ENCODE results near the gene FAM151A. TPM values are rescaled to one million over a fixed set of nuclear protein-coding genes. Genes with fewer than 3 reads are reported as not detected.

The FAM151A gene
- total and polyA plus RNA-seq, 2 experiments from 2014 or later: 0.10 TPM; not detected in 1

- Histone ChIP-seq H3K27ac (ENCODE audit: low read depth) (no peak overlapping the region), H3F3A (replicated peaks; ENCODE audit: low read depth) (no peaks in the 10 kb centered on the region), H3K27me3 (ENCODE audit: insufficient read depth) (no peaks in the 10 kb centered on the region), H3K79me2 (replicated peaks; ENCODE audit: insufficient read depth) (no peaks in the 10 kb centered on the region), H3K4me2 (no peak overlapping the region), H3K4me1 (ENCODE audit: insufficient read depth) (no peaks in the 10 kb centered on the region), H2AFZ (no peak overlapping the region), H3K4me3 (no peak overlapping the region), H3K36me3 (ENCODE audit: insufficient read depth) (no peaks in the 10 kb centered on the region), H4K20me1 (replicated peaks; ENCODE audit: insufficient read depth) (no peaks in the 10 kb centered on the region), H3K9me2 (ENCODE audit: insufficient read depth) (no peaks in the 10 kb centered on the region)
- peaks cover 5% of the 10 kb centered on the region for H3K27me3 Mint-ChIP-seq (ENCODE audit: insufficient read depth, low read depth, poor library complexity)
- H3K27ac Mint-ChIP-seq: no peak overlapping the region
- H3K4me3 Mint-ChIP-seq: no peak overlapping the region
- TF ChIP-seq EZH2 (IDR thresholded peaks at IDR 0.05; ENCODE audit: low read depth, unreplicated experiment) (no peak), EZH2phosphoT487 (IDR thresholded peaks at IDR 0.05; ENCODE audit: unreplicated experiment) (no peak), JUNB (IDR thresholded peaks at IDR 0.05; ENCODE audit: unreplicated experiment) (no peak), STAT1 (IDR thresholded peaks at IDR 0.05; ENCODE audit: unreplicated experiment) (no peak), ZNF114 (CRISPR knock-in tag; IDR thresholded peaks at IDR 0.05) (no peak), REST (IDR thresholded peaks at IDR 0.05; ENCODE audit: unreplicated experiment) (no peak), ETS1 (IDR thresholded peaks at IDR 0.05) (no peak), ZNF331 (CRISPR knock-in tag; IDR thresholded peaks at IDR 0.05; ENCODE audit: low read depth) (no peak), CTCF (conservative IDR thresholded peaks at IDR 0.05; ENCODE audit: low read depth in 2 of 2) (no peak), ZNF462 (CRISPR knock-in tag; IDR thresholded peaks at IDR 0.05) (no peak), NANOG (IDR thresholded peaks at IDR 0.05; ENCODE audit: borderline replicate concordance) (no peak), CREB1 (CRISPR knock-in tag; IDR thresholded peaks at IDR 0.05; ENCODE audit: low read depth) (no peak)
- H3K4me1 Mint-ChIP-seq: no peaks in the 10 kb centered on the region
- H3K9me3 Mint-ChIP-seq: no peaks in the 10 kb centered on the region
- ATAC-seq: no peak
- no peaks in the 10 kb centered on the region for H3K36me3 Mint-ChIP-seq (ENCODE audit: low read depth)
- no peak for DNase-seq (ENCODE audit: low spot score)
Observed at GRCh38 chr1:54624466-54625464, 1.4 kb upstream of the FAM151A start.

Data from GM23338 (cell line).